AG10803 (cell line): Measurements from ENCODE around the gene SLC38A2.
A peak's percentile ranks its signal among the peaks of the same experiment; 100 is the strongest.
"Not testable (repeated sequence)": the region's sequence is repeated elsewhere in the genome, so short reads cannot be mapped to it uniquely, and the experiment has no call there.

Source experiments
- DNase-seq: peaks from one replicate; pipeline ENCODE4 v3.0.0; 2010; ENCODE audit warnings: low read depth
- H3K4me3 ChIP-seq: 2 replicates; pipeline ENCODE4 v1.5.1; 2011; ENCODE audit warnings: mild to moderate bottlenecking, low read length, control low read depth
- TF ChIP-seq, protein P1 (sequence below): conservative IDR thresholded peaks from 2 replicates; pipeline ENCODE4 v1.5.1; 2011; ENCODE audit warnings: mild to moderate bottlenecking, low read length, control low read depth, inconsistent platforms

Gene SLC38A2

DNA sequence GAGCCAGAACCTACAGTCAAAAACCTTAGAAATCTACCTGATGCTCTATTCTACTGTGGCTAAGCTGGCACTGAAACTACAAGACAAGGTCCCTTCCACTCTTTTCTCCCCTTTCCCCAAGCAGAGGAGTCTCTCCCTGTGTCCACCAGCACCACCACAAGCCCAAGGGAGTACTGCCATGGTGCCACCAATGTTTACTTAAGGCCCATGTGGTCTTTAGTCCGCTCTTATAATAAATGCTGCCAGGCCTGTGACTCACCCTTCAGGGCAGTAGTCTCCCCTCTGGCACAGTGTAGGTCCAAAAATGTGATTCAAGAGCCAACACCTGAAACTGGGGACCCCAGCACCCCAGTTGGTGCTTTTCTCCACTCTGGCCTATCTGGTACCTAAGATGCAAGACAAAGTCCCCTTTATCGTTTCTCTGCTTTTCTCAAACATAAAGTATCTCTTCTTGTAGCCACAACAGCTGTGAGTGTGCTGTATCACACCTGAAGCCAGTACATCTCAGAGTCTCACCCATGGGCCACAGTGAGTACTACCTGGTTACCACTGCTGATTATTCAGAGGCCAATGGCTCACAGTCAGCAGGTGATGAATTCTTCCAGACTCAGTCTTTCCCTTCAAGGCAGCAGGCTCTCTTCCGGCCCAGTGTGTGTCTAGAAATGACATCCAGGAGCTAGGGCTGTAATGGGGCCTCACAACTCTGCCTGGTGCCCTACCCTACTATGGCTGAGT lies 29.3 kb downstream of the SLC38A2 start:
- DNase-seq: no peak
- TF ChIP-seq, protein P1, sequence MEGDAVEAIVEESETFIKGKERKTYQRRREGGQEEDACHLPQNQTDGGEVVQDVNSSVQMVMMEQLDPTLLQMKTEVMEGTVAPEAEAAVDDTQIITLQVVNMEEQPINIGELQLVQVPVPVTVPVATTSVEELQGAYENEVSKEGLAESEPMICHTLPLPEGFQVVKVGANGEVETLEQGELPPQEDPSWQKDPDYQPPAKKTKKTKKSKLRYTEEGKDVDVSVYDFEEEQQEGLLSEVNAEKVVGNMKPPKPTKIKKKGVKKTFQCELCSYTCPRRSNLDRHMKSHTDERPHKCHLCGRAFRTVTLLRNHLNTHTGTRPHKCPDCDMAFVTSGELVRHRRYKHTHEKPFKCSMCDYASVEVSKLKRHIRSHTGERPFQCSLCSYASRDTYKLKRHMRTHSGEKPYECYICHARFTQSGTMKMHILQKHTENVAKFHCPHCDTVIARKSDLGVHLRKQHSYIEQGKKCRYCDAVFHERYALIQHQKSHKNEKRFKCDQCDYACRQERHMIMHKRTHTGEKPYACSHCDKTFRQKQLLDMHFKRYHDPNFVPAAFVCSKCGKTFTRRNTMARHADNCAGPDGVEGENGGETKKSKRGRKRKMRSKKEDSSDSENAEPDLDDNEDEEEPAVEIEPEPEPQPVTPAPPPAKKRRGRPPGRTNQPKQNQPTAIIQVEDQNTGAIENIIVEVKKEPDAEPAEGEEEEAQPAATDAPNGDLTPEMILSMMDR: no peak
- no peak overlapping the region for H3K4me3 ChIP-seq

DNA sequence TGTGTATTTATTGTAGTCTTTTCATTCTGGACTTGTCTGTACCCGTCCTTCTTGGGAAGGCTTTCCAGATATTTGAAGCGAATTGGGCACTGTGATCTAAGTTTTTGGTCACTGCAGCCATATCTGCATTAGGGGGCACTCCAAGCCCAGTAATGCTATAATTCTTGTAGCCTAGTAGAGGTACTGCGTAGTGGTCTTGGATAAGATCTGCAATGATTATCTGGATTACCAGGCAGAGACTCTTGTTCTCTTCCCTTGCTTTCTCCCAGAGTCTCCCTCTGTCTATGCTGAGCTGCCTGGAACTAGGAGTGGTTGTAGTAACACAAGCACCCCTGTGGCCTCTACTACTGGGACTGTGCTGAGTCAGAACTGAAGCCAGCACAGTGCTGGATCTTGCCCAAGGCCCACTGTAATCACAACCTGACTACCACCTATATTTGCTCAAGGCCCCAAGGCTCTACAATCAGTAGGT lies 30.0 kb downstream of the SLC38A2 start:
- TF ChIP-seq, protein P1: peak; percentile 57
- no peak overlapping the region for H3K4me3 ChIP-seq
- DNase-seq: peak; percentile 49

DNA sequence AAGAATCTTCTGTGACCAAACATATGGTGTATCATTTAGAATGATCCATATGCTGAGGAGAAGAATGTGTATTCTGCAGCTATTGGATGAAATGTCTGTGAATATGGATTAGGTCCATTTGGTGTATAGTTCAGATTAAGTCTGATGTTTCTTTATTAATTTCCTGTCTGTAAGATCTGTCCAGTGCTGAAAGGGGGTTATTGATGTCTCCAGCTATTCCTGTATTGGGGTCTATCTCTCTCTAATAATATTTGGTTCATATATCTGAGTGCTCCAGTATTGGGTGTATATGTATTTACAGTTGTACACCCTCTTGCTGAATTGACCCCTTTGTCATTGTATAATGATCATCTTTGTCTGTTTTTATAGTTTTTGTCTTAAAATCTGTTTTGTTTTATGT lies 33.5 kb downstream of the SLC38A2 start:
- TF ChIP-seq, protein P1: no peak
- DNase-seq: no peak
- H3K4me3 ChIP-seq: no peak overlapping the region

DNA sequence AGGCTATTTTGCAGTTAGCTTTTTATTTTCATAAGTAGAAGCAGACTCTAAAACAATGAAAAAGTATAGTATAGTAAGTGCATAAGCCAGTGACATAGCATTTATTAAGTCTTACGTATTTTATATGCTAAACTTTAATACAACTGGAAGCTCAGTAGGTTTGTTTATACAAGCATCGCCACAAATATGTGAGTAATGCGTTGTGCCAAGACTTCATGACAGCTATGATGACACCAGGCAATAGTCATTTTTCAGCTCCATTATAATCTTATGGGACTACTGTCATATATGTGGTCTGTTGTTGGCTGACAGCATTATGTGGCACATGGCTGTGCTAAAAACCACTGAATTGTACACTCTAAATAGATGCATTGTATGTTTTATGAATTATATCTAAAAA lies 40.3 kb downstream of the SLC38A2 start:
- H3K4me3 ChIP-seq: no peak overlapping the region
- peak; percentile 63 for DNase-seq
- TF ChIP-seq, protein P1: no peak

DNA sequence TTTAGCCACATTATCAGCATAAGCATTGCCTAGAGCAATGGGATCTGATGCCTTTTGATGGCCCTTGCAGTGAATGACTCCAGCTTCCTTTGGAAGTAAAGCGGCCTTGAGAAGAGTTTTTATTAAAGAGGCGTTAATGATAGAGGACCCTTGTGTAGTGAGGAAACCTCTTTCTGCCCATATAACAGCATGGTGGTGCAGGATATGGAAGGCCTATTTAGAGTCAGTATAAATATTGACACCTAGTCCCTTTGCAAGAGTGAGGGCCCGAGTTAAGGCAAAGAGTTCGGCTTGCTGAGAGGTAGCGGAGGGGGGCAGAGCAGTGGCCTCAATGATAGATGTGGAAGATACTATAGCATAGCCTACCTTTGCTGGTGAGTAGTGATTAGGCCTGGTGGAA lies 47.5 kb downstream of the SLC38A2 start:
- not testable (repeated sequence) for DNase-seq, H3K4me3 ChIP-seq

DNA sequence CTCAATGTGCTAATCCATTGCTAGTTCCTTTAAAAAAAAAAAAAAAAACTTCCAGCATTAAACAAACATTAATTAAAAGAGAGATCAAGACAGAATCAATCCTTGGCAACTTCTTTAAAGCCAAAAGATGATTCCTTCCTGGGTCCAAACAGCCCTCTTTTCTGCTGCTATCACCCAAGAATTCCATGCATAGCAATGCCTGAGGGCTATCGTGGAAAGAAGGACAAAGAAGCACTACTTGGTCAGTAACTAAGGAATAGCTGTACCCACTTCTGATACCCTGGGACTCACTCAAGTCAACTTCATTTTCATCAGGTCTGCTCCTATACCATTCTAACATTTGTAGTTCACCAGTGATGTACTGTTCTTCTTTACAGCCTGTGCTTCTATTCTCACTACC lies 51.8 kb downstream of the SLC38A2 start:
- TF ChIP-seq, protein P1: no peak
- no peak for DNase-seq

DNA sequence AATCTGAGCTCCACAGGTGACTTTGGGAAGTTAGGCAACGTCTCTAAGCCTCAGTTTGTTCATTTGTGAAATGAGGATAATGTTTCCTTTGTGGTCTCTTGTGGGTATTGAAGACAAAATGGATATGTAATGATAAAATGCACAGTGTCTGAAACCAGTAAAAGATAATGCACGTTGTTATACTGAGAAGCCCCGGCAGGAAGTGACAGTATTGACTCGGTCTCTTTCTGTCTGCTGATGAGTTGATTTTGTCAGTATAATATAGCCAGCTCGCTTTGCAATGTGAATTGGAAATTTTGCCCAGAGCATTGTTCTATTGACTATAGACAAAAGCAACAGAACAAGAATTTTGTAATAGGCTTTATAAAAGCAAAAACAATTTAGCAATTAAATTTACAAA lies 54.5 kb downstream of the SLC38A2 start:
- no peak for DNase-seq
- TF ChIP-seq, protein P1: no peak
- no peak overlapping the region for H3K4me3 ChIP-seq

More for the DNA sequence above, 51.8 kb downstream of the SLC38A2 start:
- no peak overlapping the region for H3K4me3 ChIP-seq
